ENCODE results near the gene CSNK2A1. TPM values are rescaled to one million over a fixed set of nuclear protein-coding genes. Genes with fewer than 3 reads are reported as not detected.
"Not testable (repeated sequence)": the region's sequence is repeated elsewhere in the genome, so short reads cannot be mapped to it uniquely, and the experiment has no call there.

The CSNK2A1 gene
- total RNA-seq, 6 experiments from 2014 or later, result 124 to 150 (median 135) TPM

- Mint-ChIP-seq H3K27ac (no peak overlapping the region; the same call in 1 of the 2 replicates), H3K9me3 (no peaks in the 10 kb centered on the region), H3K4me1 (ENCODE audit: low read depth) (peaks cover 13% of the 10 kb centered on the region), H3K36me3 (ENCODE audit: low read depth) (peaks cover 25% of the 10 kb centered on the region), H3K27me3 (ENCODE audit: insufficient read depth) (peaks cover 4% of the 10 kb centered on the region), H3K4me3 (no peak overlapping the region)
- no peak for DNase-seq
- TF ChIP-seq CTCF (IDR thresholded peaks at IDR 0.05), result no peak
These were observed 63.5 kb downstream of the CSNK2A1 start for GRCh38 chr20:480044-480443.

GRCh38 chr20:479487-479886 is 64.1 kb downstream of the CSNK2A1 start:
- peaks cover 24% of the 10 kb centered on the region for H3K36me3 Mint-ChIP-seq (ENCODE audit: low read depth)
- DNase-seq, result no peak
- peaks cover 4% of the 10 kb centered on the region for H3K27me3 Mint-ChIP-seq (ENCODE audit: insufficient read depth)
- peaks cover 13% of the 10 kb centered on the region for H3K4me1 Mint-ChIP-seq (ENCODE audit: low read depth)
- no peak for TF ChIP-seq CTCF (IDR thresholded peaks at IDR 0.05)
- no peak overlapping the region for H3K27ac Mint-ChIP-seq
- H3K9me3 Mint-ChIP-seq, result no peaks in the 10 kb centered on the region
- H3K4me3 Mint-ChIP-seq, result no peak overlapping the region

- Mint-ChIP-seq H3K4me3 (no peak overlapping the region), H3K27me3 (ENCODE audit: insufficient read depth) (peaks cover 4% of the 10 kb centered on the region), H3K27ac (peak overlapping the region; percentile 62; the same call in 1 of the 2 replicates), H3K9me3 (no peaks in the 10 kb centered on the region), H3K4me1 (ENCODE audit: low read depth) (peaks cover 13% of the 10 kb centered on the region), H3K36me3 (ENCODE audit: low read depth) (peaks cover 24% of the 10 kb centered on the region)
- peak; percentile 84 for TF ChIP-seq CTCF (IDR thresholded peaks at IDR 0.05)
- DNase-seq, result peak; percentile 57
These were observed 64.6 kb downstream of the CSNK2A1 start for GRCh38 chr20:478949-479429.

GRCh38 chr20:478010-478948 is 65.3 kb downstream of the CSNK2A1 start:
- TF ChIP-seq CTCF (IDR thresholded peaks at IDR 0.05), result no peak
- peaks cover 13% of the 10 kb centered on the region for H3K4me1 Mint-ChIP-seq (ENCODE audit: low read depth)
- DNase-seq, result no peak
- peaks cover 26% of the 10 kb centered on the region for H3K36me3 Mint-ChIP-seq (ENCODE audit: low read depth)
- no peak overlapping the region for H3K4me3 Mint-ChIP-seq
- peaks cover 4% of the 10 kb centered on the region for H3K27me3 Mint-ChIP-seq (ENCODE audit: insufficient read depth)
- H3K27ac Mint-ChIP-seq, result peak overlapping the region; percentile 62; the same call in 1 of the 2 replicates
- H3K9me3 Mint-ChIP-seq, result no peaks in the 10 kb centered on the region

- H3K27me3 Mint-ChIP-seq (ENCODE audit: insufficient read depth); DNase-seq; H3K27ac Mint-ChIP-seq; H3K4me3 Mint-ChIP-seq; H3K9me3 Mint-ChIP-seq: not testable (repeated sequence)
- H3K4me1 Mint-ChIP-seq (ENCODE audit: low read depth), result peaks cover 13% of the 10 kb centered on the region
- H3K36me3 Mint-ChIP-seq (ENCODE audit: low read depth), result peaks cover 27% of the 10 kb centered on the region
These were observed 66.9 kb downstream of the CSNK2A1 start for GRCh38 chr20:476561-477249.

Data from HFFc6 (cell line).